ENCODE measurements around the gene RFC2. TPM values are rescaled to one million over a fixed set of nuclear protein-coding genes. Genes with fewer than 3 reads are reported as not detected.

RFC2 gene
- total RNA-seq, 1 experiment from 2014 or later, result 75.6 TPM

GRCh38 chr7:74287303-74288033 lies 33.3 kb upstream of the RFC2 start:
- no peaks in the 10 kb centered on the region for H3K9me3 ChIP-seq (ENCODE audit: control insufficient read depth in 1 of 2, insufficient read depth in 1 of 2, low read depth in 1 of 2, low read length in 2 of 2)
- H3K9me2 ChIP-seq (ENCODE audit: insufficient read depth), result no peaks in the 10 kb centered on the region
- intact Hi-C loops (cut with micrococcal nuclease), result no loop called here
- H3K79me2 ChIP-seq (ENCODE audit: insufficient read depth, low read length), result peaks cover 29% of the 10 kb centered on the region
- H3K4me1 ChIP-seq (ENCODE audit: control insufficient read depth in 1 of 2, insufficient read depth in 2 of 2, low read length in 2 of 2), result peaks cover 36 to 63% of the 10 kb centered on the region in 2 experiments
- RAD21 ChIA-PET (ENCODE audit: low non-redundant PET in 1 of 2, low total read pairs in 2 of 2, uncharacterized antibody in 2 of 2, unreplicated experiment in 2 of 2), result interaction anchor here in 1 of 2 experiments (0.5 kb wide), 1 partner anchor 18 kb away, joined by 4 read pairs; no protein-coding TSS in a partner anchor
- CTCF ChIA-PET, result interaction anchor here (3.1 kb wide), 1 partner anchor 12 kb away, joined by 18 read pairs; no protein-coding TSS in a partner anchor
- peak overlapping the region; percentile 100; the same call in 1 of the 2 replicates for H3K4me2 ChIP-seq (ENCODE audit: low read length)
- H2AFZ ChIP-seq (ENCODE audit: low read depth, low read length, poor library complexity, severe bottlenecking), result no peak overlapping the region
- ATAC-seq (no peak), DNase-seq (ENCODE audit: low read depth, low spot score) (no peak)
- no peaks in the 10 kb centered on the region for H3K27me3 ChIP-seq (ENCODE audit: insufficient read depth, low read length)
- H4K20me1 ChIP-seq (ENCODE audit: insufficient read depth), result no peaks in the 10 kb centered on the region
- POLR2A ChIA-PET, result interaction anchor here (1.2 to 2.2 kb wide), 2 partner anchors 8 to 17 kb away, joined by 3 to 9 read pairs; no protein-coding TSS in a partner anchor
- no TSS peak for BruUV-seq (replicated peaks)
- TF ChIP-seq EZH2 (IDR thresholded peaks at IDR 0.05) (no peak), CBX3 (IDR thresholded peaks at IDR 0.05; ENCODE audit: low read depth) (no peak), SRF (IDR thresholded peaks at IDR 0.05; ENCODE audit: low read depth) (no peak), CEBPB (IDR thresholded peaks at IDR 0.05; ENCODE audit: low read depth) (no peak)
- TF ChIP-seq, protein P1, sequence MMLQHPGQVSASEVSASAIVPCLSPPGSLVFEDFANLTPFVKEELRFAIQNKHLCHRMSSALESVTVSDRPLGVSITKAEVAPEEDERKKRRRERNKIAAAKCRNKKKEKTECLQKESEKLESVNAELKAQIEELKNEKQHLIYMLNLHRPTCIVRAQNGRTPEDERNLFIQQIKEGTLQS (IDR thresholded peaks at IDR 0.05), result no peak
- no peak overlapping the region for H3K4me3 ChIP-seq (replicated peaks in 1 of 2; ENCODE audit: low read depth in 1 of 2, low read length in 2 of 2)
- no peak overlapping the region for H3K9ac ChIP-seq (ENCODE audit: low read length)
- no peaks in the 10 kb centered on the region for H3K36me3 ChIP-seq (ENCODE audit: control insufficient read depth in 1 of 2, insufficient read depth in 2 of 2, low read length in 2 of 2)
- no peak overlapping the region for H3K27ac ChIP-seq (ENCODE audit: low read depth, low read length)

DNA sequence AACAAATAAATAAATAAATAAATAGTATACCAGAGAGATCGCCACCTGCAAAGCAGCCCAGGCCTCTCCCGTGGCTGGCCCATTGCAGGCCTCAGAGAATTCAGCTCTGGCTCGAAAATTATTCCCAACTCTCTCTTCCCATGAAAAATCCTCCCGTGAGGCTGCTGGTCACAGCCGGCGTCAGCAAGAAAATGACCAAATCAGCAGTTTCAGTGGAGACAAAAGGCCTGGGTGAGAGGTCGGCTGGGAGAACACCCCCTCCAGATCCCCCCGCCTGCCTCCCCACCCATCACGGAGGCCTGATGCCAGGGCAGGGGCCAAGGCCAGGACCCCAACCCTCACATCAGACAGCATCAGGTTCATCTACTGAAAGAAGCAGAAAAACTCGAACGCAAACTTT lies 31.9 kb upstream of the RFC2 start:
- Histone ChIP-seq H3K79me2 (ENCODE audit: insufficient read depth, low read length) (peaks cover 17% of the 10 kb centered on the region; the same call in 1 of the 2 replicates), H3K4me3 (replicated peaks in 1 of 2; ENCODE audit: low read depth in 1 of 2, low read length in 2 of 2) (no peak overlapping the region), H3K27me3 (ENCODE audit: insufficient read depth, low read length) (no peaks in the 10 kb centered on the region), H4K20me1 (ENCODE audit: insufficient read depth) (no peaks in the 10 kb centered on the region), H3K9me3 (ENCODE audit: control insufficient read depth in 1 of 2, insufficient read depth in 1 of 2, low read depth in 1 of 2, low read length in 2 of 2) (no peaks in the 10 kb centered on the region), H3K4me2 (ENCODE audit: low read length) (no peak overlapping the region), H3K27ac (ENCODE audit: low read depth, low read length) (no peak overlapping the region), H3K4me1 (ENCODE audit: control insufficient read depth in 1 of 2, insufficient read depth in 2 of 2, low read length in 2 of 2) (peaks cover 24 to 51% of the 10 kb centered on the region in 2 experiments), H3K9me2 (ENCODE audit: insufficient read depth) (no peaks in the 10 kb centered on the region), H3K36me3 (ENCODE audit: control insufficient read depth in 1 of 2, insufficient read depth in 2 of 2, low read length in 2 of 2) (no peaks in the 10 kb centered on the region), H3K9ac (ENCODE audit: low read length) (no peak overlapping the region), H2AFZ (ENCODE audit: low read depth, low read length, poor library complexity, severe bottlenecking) (no peak overlapping the region)
- DNase-seq (ENCODE audit: low read depth, low spot score) (no peak), ATAC-seq (no peak)
- BruUV-seq (replicated peaks), result no TSS peak
- ChIA-PET CTCF (interaction anchor here (2.6 kb wide), 1 partner anchor 11 kb away, joined by 24 read pairs; no protein-coding TSS in a partner anchor), RAD21 (ENCODE audit: low non-redundant PET in 1 of 2, low total read pairs in 2 of 2, uncharacterized antibody in 2 of 2, unreplicated experiment in 2 of 2) (no interaction called here), POLR2A (no interaction called here)
- intact Hi-C loops (cut with micrococcal nuclease), result no loop called here
- TF ChIP-seq SP1 (IDR thresholded peaks at IDR 0.05; ENCODE audit: low read depth) (no peak), RAD21 (IDR thresholded peaks at IDR 0.05; ENCODE audit: low read depth) (no peak), CEBPB (IDR thresholded peaks at IDR 0.05; ENCODE audit: low read depth) (no peak), YY1 (IDR thresholded peaks at IDR 0.05; ENCODE audit: extremely low read depth, insufficient replicate concordance, low read depth, low read length) (no peak), EZH2phosphoT487 (IDR thresholded peaks at IDR 0.05; ENCODE audit: borderline replicate concordance) (no peak), JUND (IDR thresholded peaks at IDR 0.05) (no peak), POLR2A (IDR thresholded peaks at IDR 0.05; ENCODE audit: borderline replicate concordance, extremely low read depth, insufficient read depth, insufficient read length) (no peak), SIN3A (IDR thresholded peaks at IDR 0.05; ENCODE audit: low read depth) (no peak), TCF7L2 (IDR thresholded peaks at IDR 0.05; ENCODE audit: borderline replicate concordance, extremely low read depth, insufficient read depth, insufficient read length) (no peak), CTCF (IDR thresholded peaks at IDR 0.05 in 2 of 3, conservative IDR thresholded peaks at IDR 0.05 in 1 of 3; ENCODE audit: borderline replicate concordance in 1 of 3, insufficient read depth in 1 of 3, low read depth in 2 of 3, low read length in 2 of 3) (no peak), ZBTB33 (IDR thresholded peaks at IDR 0.05; ENCODE audit: extremely low read depth, insufficient replicate concordance, low read length) (no peak), EZH2 (IDR thresholded peaks at IDR 0.05) (no peak)
- TF ChIP-seq, protein P1 (IDR thresholded peaks at IDR 0.05), result no peak
